RWPE2 (cell line): ENCODE results near the gene CHCHD6.

Source experiments
- ATAC-seq: fragments of 200-7000 bp; cut with Tn5 transposase; 3 replicates; pipeline ENCODE4 v1.9.1; 2021; ENCODE audit warnings: low read depth
- DNase-seq: peaks from one replicate; pipeline ENCODE4 v3.0.0-alpha.2; 2020; ENCODE audit warnings: low spot score
- H3K27ac ChIP-seq: fragments of 450-650 bp; 2 replicates; pipeline ENCODE4 v1.5.1; 2017; ENCODE audit warnings: mild to moderate bottlenecking; ENCODE audit not compliant: poor library complexity, severe bottlenecking
- H3K27me3 ChIP-seq: fragments of 250-450 bp; sonication (Bioruptor Pico); 2 replicates; pipeline ENCODE4 v1.5.1; 2021; ENCODE audit warnings: mild to moderate bottlenecking, moderate library complexity; ENCODE audit not compliant: insufficient read depth, poor library complexity, severe bottlenecking
- H3K36me3 ChIP-seq: fragments of 250-450 bp; sonication (Bioruptor Pico); 2 replicates; pipeline ENCODE4 v1.5.1; 2020; ENCODE audit warnings: low read depth, mild to moderate bottlenecking, moderate library complexity
- H3K4me1 ChIP-seq: fragments of 250-450 bp; sonication (Bioruptor Pico); 2 replicates; pipeline ENCODE4 v1.5.1; 2021; ENCODE audit warnings: mild to moderate bottlenecking, moderate library complexity; ENCODE audit not compliant: insufficient read depth, poor library complexity, severe bottlenecking
- H3K4me3 ChIP-seq: fragments of 250-450 bp; sonication (Bioruptor Pico); 2 replicates; pipeline ENCODE4 v1.5.1; 2021; ENCODE audit warnings: mild to moderate bottlenecking, moderate library complexity; ENCODE audit not compliant: severe bottlenecking
- H3K9me3 ChIP-seq: fragments of 250-450 bp; sonication (Bioruptor Pico); 2 replicates; pipeline ENCODE4 v1.5.1; 2021; ENCODE audit warnings: mild to moderate bottlenecking, moderate library complexity; ENCODE audit not compliant: severe bottlenecking
- CTCF ChIP-seq: fragments of 450-650 bp; IDR thresholded peaks from one replicate; pipeline ENCODE4 v1.5.1; 2017; ENCODE audit warnings: mild to moderate bottlenecking, moderate library complexity; ENCODE audit not compliant: poor library complexity, severe bottlenecking

The CHCHD6 gene

GRCh38 chr3:127005864-127006500 is 301.9 kb downstream of the CHCHD6 start:
- peak; percentile 59 for ATAC-seq
- Histone ChIP-seq H3K4me3 (no peak overlapping the region), H3K4me1 (peaks cover 14% of the 10 kb centered on the region), H3K27ac (no peak overlapping the region), H3K9me3 (no peaks in the 10 kb centered on the region), H3K27me3 (no peaks in the 10 kb centered on the region), H3K36me3 (peaks cover 24% of the 10 kb centered on the region)
- DNase-seq: peak; percentile 86
- no peak for TF ChIP-seq CTCF

GRCh38 chr3:127006781-127007436 is 302.9 kb downstream of the CHCHD6 start:
- Histone ChIP-seq H3K36me3 (peaks cover 33% of the 10 kb centered on the region), H3K9me3 (no peaks in the 10 kb centered on the region), H3K4me1 (peaks cover 14% of the 10 kb centered on the region), H3K4me3 (no peak overlapping the region), H3K27me3 (no peaks in the 10 kb centered on the region), H3K27ac (no peak overlapping the region)
- no peak for TF ChIP-seq CTCF
- no peak for DNase-seq
- peak; percentile 22; the same call in 1 of the 3 replicates for ATAC-seq

- Histone ChIP-seq H3K9me3 (no peaks in the 10 kb centered on the region), H3K27me3 (no peaks in the 10 kb centered on the region), H3K36me3 (peaks cover 47% of the 10 kb centered on the region), H3K4me3 (no peak overlapping the region), H3K27ac (no peak overlapping the region), H3K4me1 (peaks cover 8% of the 10 kb centered on the region)
- DNase-seq (no peak), ATAC-seq (no peak)
- TF ChIP-seq CTCF: no peak
Observed at GRCh38 chr3:127008236-127008635, 304.2 kb downstream of the CHCHD6 start.

GRCh38 chr3:127009531-127009930 is 305.5 kb downstream of the CHCHD6 start:
- ATAC-seq: no peak
- no peak overlapping the region for H3K27ac ChIP-seq
- peaks cover 8% of the 10 kb centered on the region for H3K4me1 ChIP-seq
- H3K9me3 ChIP-seq: no peaks in the 10 kb centered on the region
- H3K36me3 ChIP-seq: peaks cover 47% of the 10 kb centered on the region
- no peaks in the 10 kb centered on the region for H3K27me3 ChIP-seq
- H3K4me3 ChIP-seq: no peak overlapping the region
- no peak for TF ChIP-seq CTCF
- DNase-seq: no peak
